Hematopoietic multipotent progenitor cell treated with erythropoietin and hydrocortisone succinate and interleukin-3 and kit ligand, for 17 days (in vitro differentiated cells): ENCODE results near the gene ARHGEF28.

ENCODE experiments used
- DNase-seq: peaks from one replicate; pipeline ENCODE4 v3.0.0-alpha.2; 2015; ENCODE audit warnings: low spot score

Gene ARHGEF28

DNA sequence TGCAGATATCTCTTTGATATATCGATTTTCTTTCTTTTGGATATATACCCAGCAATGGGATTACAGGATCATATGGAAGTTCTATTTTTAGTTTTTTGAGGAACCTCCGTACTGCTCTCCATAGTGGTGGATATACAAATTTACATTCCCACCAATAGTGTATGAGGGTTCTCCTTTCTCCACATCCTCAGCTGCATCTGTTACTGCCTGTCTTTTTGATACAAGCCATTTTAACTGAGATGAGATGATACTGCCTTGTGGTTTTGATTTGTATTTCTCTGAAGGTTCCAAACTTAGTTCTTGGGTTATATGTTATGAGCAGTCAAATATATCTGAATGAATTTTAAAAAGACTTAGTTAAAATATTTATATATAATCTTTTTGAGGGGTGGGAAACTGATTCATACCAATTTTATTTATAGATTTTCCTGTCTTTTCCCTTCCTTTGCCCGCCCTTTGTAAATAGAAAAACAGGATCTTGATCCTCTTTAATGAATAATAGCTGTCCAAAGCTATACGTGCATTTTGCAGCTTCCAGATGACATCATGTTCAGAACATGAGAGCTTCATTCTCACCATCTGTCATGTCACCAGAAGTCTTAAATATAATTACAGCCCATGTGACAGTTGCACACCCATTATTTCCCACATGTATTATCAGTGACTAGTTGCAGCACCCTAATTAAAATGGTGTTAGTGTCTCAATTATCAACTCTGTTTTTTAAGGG is 6.2 kb upstream of the ARHGEF28 start:
- DNase-seq = no peak

DNA sequence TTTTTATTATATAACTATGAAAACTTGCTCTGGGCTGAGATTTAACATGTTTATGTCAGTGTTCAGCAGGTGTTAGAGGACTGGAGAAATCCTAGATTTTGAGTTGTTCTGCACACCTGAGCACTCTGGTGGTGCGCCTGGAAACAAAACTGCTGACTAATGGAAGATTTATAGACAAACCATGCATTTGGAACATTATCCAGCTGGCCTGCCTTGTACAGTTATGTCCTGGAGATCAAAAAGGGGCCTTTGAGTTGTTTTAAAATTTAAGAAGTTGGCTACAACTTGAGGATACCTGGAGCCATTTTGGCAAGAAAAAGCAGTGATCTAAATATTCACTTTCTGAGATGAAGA is 5.7 kb upstream of the ARHGEF28 start:
- no peak for DNase-seq

DNA sequence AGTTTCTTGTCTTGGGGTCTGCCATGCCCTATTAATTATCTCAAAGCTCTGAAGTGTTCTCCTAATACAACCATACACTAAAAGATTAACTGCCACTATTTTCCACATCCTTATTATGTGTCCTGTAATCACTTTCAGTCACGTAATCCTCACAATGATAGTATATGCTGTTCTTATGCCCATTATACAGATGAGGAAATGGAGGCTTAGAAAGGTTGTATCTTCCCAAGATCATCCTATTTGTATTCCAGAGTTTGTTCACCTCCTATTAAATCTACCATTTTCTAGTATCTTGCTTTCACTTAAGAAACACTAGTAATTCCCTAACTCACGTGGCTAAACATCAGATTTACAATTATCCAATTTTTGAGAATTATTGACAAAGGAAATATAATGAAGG is 2.9 kb upstream of the ARHGEF28 start:
- DNase-seq = no peak

DNA sequence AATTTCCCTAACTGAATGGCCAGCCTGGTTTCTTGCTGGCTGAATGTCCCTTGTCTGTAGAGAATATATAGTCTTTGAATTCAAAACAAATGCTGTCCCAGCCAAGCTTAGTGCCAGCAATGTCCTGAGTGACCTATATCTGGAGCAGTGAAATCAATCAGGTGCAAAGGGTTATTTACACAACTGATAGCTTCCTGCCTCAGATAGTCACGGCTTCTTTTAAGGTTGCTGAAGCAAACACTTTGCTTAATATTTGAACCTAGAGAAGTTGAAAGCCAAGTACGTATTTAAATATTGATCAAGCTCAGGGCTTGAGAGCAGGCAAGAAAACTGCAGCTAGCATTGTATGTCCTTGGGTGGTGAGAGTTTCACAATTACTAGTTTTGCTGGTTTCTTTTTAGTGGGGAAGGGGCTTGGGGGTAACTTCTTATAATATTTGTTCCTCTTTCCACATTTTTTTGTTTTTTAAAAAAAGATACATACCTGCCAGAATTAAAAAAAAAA is 2.0 kb upstream of the ARHGEF28 start:
- DNase-seq = no peak

DNA sequence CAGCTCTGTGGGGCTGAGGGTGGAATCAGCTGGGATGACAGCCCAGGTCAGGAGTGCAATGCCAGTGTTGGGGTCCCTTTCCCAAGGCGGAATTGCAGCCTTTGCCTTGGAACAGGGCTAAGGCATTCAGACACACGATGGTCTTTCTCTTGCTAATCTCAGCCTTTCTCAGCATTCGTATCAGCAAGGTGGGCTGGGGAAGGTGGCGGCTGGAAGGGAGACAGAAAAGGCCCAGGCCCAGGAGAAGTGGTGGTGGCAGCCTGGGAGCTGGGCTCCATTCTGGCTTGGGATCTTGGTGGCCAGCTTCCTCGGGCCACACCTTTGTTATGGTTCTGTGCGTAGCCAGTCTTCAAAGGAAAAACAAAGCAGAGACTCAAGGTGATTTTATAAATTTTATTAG is 1.1 kb upstream of the ARHGEF28 start:
- no peak for DNase-seq

DNA sequence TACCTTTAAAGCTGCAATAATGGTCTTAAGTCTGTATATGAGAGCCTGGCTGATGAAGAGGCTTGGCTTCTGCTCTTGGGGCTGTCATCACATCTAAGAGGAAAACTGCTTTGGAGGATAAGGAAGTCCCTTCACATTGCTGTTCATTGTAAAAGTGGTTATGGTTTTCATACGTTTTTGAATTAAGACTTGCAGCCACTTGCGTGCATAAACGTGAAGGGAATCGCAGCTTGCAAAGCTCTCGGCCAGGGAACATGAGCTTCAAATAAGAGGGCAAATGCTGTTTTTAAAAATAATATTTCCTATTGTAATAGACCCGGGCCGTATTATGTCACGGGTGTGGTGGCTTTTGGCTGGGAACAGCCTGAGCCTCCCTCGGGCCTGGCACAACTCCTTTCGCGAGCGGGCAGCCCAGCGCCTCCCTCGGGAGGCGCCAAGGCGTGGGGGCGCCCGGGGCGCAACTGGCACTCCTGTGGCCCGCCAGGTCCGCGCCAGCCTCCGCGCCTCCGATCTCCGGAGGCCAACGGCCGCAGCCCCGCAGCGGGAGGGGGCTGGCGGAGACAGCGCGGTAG is 538 bp upstream of the ARHGEF28 start:
- no peak for DNase-seq

DNA sequence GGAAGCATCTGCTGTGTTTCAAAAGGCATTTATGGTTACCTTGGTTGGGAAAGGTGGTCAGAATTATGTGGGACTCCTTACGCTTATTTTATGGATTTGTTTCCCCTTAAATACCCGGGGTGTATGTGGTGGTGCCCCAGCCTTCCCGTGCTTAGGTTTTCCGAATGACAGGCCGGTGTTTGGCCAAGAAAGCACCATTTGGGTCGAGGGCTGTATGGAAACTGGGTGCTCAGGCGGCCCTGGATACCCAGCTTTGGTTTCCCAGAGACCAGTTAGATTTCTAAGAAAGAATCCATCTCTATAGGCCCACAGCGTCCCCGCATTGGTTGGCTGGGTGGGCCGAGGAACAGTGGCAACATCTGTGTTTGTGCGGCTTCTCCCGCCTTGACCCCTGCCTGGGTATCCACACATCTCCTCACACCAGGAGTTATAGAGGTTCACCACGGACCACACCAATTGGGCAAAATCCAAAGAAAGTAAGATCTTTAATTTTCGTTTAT is 868 bp downstream of the ARHGEF28 start:
- DNase-seq = no peak

DNA sequence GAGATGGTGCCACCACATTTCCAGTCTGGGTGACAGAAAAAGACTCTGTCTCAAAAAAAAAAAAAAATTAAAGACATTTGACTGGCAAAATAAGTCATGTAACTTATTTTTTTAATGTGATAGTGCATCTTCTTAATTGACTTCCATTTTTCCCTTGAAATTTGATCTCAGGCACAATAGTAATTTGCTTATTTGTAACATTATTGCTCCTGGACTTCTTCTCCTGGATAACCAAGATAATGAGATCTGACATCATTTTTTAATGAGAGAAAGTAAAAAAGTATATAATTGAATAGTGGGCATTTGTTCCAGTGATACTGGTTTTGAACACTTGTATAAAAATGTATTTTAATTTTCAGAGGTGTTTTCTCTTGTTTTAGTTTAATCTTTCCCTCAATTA is 3.5 kb downstream of the ARHGEF28 start:
- DNase-seq = no peak

DNA sequence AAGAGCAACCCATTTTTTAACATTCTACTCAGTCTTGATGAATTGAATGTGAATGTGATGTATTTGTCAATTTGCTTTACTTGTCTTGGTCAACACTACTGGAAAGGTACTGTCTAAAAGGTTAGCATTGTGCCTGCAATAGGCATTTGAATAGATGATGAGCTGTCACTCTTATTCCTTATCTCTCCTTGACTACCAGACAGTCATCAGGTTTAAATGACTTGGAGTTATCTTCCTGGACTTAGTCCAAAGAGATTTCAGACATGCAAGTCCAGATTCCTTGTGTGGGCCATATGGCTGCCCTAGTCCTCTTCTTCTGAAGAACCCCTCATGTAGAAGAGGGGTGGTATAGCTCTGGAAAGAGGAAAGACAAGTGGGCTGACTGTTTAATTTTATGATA is 4.8 kb downstream of the ARHGEF28 start:
- no peak for DNase-seq

DNA sequence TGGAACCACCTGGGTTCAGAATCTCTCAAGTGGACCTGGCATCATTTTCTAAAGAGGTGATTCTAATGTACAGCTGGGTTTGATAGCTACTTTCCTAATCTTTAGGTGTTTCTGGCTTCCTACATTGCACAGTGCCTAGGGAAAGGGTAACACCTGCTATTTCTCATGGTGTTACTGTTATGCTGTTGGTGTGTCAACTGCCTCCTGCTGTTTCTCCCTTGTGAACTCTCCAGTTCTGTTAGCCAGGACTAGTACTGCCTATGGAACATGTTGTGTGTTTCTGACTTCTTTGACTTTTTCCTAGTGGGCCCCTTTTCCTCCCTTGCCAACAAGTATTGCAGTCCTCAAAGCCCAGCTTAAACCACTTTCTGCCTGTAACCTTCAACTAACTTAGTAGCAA is 5.5 kb downstream of the ARHGEF28 start:
- DNase-seq = no peak

DNA sequence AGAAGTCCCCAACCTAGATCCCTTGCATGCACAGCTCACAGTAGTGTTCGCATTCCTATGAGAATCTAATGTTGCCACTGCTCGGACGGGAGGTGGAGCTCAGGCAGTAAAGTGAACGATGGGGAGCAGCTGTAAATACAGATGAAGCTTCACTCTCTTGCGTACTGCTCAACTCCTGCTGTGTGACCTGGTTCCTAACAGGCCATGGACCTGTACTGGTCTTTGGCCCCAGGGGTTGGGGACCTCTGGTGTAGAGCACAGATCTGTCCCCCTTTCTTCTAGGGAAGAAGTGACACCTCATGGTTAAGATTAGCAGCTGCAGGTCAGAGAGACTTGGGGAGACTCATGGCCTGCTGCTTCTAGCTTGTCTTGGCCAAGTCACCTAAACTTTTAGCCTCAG is 7.1 kb downstream of the ARHGEF28 start:
- no peak for DNase-seq

DNA sequence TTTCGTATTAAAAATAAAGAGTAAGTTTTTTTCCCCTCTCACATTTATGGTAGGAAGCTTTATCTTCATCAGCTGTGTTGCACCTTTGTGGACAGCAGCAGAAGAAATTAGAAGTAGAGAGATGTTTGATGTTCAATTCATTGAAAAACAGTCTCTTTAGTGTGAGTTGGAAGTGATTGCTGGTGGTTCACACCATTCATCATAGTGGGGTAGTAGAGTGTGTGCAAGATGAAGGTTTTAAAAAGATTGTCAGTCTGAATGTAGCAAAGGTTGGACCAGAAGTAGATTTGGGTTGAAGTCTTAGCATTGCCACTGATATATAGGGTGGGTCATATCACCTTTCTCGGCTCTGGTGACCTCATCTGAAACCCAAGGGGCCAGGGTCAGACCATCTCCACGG is 10.4 kb downstream of the ARHGEF28 start:
- DNase-seq = no peak

DNA sequence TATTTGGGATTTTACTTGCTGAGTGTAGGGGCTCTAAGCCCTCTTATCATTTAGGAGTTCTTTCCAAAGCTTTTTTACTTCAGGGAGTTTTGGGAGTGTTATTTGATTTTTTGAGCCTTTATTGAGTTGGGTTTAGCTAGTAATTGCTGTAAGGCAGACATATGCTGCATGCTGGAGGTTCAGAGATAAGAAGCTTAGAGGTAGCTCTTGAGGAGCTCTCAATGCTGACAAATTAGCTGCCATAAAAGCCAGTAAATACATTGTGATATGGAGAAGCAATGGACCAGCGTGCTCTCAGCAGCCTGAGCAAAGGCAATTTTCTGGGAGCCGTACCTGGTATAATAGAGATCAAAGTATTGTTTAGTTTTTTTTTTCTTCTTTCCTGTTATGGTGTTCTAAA is 11.6 kb downstream of the ARHGEF28 start:
- no peak for DNase-seq

DNA sequence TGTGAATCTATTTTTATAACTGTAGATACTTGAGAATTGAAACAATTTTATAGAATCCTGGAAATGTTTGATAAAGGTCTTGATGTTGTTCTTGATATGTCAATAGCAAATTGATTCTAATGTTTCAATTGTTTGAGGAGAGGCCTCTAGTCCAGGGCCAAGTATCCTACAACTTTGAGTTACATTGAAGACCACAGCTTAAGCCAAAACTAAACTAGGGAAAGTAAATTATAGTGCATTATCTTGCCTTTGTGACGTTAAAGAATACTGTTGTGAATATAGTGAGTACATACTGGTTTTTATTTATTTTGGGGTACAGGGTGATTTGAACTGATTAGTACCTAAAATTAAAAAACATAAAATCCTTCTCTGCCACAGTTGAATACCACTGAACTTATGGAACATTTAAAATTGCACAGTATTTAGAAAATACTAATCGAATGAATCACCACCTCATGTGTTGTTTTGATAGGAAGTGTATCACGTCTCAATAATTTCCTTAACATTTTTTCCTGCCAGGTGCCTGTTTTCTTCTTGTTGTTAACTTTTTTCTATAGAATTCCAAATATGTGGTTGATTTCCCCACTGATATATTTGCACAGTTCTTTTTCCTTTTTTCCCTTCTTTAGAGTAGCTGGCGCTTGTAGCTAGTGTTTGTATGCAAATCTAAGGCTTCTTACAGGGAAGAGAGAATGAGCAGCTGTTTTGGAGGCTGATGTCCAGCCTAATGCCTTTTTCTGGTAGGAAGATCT is 12.5 kb downstream of the ARHGEF28 start:
- DNase-seq = no peak

DNA sequence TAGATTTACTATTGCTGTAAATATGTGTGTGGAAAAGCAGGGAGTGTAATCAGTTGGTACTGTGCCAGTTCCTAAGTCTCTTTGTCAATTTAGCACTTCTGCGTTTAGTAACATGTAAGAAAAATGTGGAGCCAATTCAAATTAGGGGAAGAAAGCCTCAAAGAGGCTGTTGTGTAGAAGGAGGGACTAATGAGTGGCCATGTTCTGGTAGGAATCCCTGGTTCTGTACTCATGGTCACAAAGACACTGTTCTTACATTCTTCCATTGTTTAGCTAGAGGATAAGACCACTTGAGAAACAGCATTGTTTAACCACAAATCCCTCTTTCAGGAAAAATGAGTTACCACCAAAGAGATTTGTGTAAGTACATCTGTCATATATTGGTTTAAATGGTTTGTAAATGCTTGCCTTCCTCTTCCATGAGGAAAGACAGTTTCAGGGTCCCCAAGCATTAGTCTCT is 14.9 kb downstream of the ARHGEF28 start:
- DNase-seq = no peak

DNA sequence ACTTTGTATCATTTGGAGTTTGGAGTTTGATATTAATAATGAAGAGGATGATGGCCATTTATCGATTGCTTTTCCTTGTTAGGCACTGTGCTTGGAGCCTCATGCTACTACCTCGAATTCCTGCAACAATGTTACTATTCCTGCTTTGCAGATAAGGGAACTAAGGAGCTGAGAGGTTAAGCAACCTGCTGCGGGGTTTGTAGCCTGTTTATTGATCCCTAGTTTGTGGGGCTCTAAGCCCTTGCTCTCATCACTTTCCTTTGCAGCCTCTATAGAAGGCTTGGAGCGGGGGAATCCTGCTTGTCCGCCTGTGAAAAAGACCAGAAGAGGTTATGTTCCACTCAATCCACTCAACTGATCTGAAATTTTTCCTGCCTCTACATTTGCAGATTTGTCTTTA is 15.8 kb downstream of the ARHGEF28 start:
- no peak for DNase-seq

DNA sequence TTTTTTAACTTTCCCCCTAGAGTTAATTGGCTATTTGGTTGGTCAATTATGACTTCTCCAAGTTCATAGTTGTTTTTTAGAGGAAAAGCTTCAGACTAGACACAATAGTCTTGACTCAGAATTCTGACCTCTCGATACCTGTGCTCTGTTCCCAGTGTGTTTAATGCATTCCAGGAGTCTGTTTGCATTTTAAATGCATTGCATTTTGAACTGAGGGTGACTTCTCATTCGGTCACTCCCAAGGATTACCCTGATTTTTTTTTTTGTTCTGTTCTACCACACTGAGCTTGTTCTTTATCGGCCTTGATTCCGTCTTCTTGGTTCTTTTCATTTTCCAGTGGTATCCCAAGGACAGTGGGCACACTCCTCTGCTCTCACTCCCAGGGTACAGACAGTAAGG is 16.3 kb downstream of the ARHGEF28 start:
- no peak for DNase-seq

DNA sequence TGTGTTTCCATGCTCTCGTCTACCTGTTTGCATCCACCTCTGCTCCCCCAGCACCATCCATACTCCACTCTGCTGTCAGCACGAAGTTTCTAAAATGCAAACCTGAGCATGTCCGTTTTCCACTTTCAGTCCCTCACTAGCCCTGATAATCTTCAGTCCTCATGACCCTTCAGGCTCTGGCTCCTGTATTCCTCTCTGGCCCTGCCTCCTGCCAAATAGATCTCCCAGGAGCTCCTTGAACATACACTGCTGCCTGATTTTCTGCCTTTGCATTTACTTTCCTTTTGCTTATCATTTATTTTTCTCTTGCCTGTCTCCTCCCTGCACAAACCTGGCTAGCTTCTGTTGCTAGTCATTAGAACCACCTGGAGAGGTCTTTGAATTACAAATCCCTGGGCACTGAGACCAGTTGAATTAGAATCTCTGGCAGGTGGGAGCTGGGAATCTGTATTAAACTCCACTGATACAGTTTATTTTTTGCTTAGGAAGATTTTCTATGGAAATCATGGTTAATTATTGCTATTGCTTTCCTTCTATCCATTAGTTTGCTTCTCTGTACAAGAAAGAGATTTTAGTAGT is 18.5 kb downstream of the ARHGEF28 start:
- no peak for DNase-seq

DNA sequence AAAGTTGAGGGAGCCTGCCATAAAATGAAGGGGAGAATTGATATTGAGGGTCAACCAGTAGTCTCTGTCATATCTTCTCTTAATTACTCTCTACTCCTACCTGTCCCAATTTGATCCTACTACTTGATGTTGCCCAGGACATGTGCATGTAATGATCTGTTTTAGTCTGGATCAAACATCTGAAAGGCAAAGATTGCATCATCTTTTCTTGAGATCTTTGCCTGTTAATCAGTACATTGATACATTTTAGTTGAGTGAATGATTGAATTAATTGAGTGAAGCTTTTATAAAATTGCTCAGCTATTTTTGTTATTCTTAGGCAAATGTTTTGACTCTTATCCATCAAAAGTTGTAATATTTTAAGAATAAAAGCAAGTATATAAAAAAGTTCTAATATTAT is 21.7 kb downstream of the ARHGEF28 start:
- DNase-seq = no peak

DNA sequence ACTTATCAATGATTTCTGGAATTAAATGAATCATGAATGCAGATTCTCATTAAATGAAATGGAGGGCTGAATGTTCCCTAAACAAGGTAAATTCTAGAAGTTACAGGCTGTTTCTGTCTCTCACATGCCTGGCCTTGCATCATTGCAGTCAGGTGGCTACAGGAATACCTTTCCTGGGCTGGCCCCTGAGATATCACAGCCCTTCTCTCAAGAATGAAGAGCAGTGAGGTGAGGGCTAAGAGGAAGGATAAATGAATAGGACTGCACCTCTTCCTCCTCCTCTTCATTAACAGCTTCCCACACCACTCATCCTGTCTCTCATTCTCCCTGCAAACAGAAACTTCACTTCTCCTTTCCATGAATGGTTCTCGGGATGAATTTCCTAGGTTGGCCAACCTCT is 22.5 kb downstream of the ARHGEF28 start:
- DNase-seq = no peak

DNA sequence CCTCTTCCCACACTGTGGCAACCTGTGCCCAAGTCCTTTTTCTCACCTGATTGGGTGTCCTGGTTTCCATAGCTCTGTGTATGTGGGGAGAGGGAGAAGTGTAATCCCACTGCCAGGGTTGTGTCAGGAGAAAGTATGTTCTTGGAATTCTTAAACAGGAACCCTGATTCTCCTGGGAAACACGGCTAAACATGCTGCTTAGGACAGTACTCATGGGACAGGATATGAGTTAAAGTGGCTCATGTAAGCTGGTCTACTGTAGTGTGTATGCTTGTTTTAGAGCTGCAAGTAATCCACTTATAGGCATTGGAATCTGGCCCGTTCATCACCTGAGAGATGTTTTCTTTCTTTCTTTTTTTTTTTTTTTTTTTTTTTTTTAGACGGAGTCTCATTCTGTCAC is 23.9 kb downstream of the ARHGEF28 start:
- DNase-seq = no peak

DNA sequence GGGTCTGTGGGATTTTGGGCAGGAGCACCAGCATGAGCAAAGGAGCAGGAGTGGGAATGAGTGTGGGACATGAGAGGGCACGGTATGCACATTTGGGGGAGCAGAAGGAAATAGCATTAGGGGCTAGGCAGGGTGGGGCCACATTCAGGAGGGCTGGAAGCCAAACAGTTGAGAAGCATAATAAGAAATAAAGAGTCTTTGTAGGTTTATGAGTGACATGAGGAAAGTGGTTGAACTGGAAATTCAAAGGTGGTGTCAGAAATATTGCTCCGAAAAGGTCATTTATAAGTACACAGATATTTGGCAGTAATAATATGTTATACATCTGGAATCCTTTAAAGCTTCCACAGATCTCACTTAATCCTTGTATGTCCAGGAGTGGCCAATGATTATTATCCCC is 26.4 kb downstream of the ARHGEF28 start:
- no peak for DNase-seq
